Neural cell (in vitro differentiated cells): ENCODE data around the gene VWA3B.

ENCODE experiments used
- CTCF ChIP-seq: fragments of 450-650 bp; IDR thresholded peaks from 2 replicates; pipeline ENCODE4 v1.5.1; 2014; ENCODE audit warnings: antibody characterized with exemption, mild to moderate bottlenecking, moderate library complexity; ENCODE audit not compliant: poor library complexity, severe bottlenecking
- EP300 ChIP-seq: fragments of 450-650 bp; conservative IDR thresholded peaks from 2 replicates; pipeline ENCODE4 v1.6.1; 2014; ENCODE audit warnings: antibody characterized with exemption, mild to moderate bottlenecking, moderate library complexity; ENCODE audit not compliant: poor library complexity, severe bottlenecking
- EZH2 ChIP-seq: fragments of 200-600, 300-800 bp; shearing (Covaris generic), sonication (generic); IDR thresholded peaks from 2 replicates; pipeline ENCODE4 v1.6.1; 2014; ENCODE audit warnings: antibody characterized with exemption, low read length, borderline replicate concordance, mild to moderate bottlenecking; ENCODE audit not compliant: insufficient read depth, poor library complexity, severe bottlenecking
- POLR2AphosphoS5 ChIP-seq: IDR thresholded peaks from 2 replicates; pipeline ENCODE4 v1.6.1; 2012
- RAD21 ChIP-seq: fragments of 450-650 bp; conservative IDR thresholded peaks from 2 replicates; pipeline ENCODE4 v1.6.1; 2014; ENCODE audit warnings: antibody characterized with exemption, mild to moderate bottlenecking, moderate library complexity
- SMC3 ChIP-seq: fragments of 450-650 bp; conservative IDR thresholded peaks from 2 replicates; pipeline ENCODE4 v1.6.1; 2014; ENCODE audit warnings: antibody characterized with exemption, mild to moderate bottlenecking, moderate library complexity; ENCODE audit not compliant: poor library complexity
- TAF1 ChIP-seq: IDR thresholded peaks from 2 replicates; pipeline ENCODE4 v1.6.1; 2012; ENCODE audit warnings: low read depth
- TF ChIP-seq, protein P1 (sequence below): IDR thresholded peaks from 2 replicates; pipeline ENCODE4 v1.6.1; 2012; ENCODE audit warnings: borderline replicate concordance

- TF ChIP-seq CTCF (no peak), POLR2AphosphoS5 (no peak), EP300 (no peak), SMC3 (no peak), RAD21 (no peak), TAF1 (no peak), EZH2 (no peak)
- TF ChIP-seq, protein P1, sequence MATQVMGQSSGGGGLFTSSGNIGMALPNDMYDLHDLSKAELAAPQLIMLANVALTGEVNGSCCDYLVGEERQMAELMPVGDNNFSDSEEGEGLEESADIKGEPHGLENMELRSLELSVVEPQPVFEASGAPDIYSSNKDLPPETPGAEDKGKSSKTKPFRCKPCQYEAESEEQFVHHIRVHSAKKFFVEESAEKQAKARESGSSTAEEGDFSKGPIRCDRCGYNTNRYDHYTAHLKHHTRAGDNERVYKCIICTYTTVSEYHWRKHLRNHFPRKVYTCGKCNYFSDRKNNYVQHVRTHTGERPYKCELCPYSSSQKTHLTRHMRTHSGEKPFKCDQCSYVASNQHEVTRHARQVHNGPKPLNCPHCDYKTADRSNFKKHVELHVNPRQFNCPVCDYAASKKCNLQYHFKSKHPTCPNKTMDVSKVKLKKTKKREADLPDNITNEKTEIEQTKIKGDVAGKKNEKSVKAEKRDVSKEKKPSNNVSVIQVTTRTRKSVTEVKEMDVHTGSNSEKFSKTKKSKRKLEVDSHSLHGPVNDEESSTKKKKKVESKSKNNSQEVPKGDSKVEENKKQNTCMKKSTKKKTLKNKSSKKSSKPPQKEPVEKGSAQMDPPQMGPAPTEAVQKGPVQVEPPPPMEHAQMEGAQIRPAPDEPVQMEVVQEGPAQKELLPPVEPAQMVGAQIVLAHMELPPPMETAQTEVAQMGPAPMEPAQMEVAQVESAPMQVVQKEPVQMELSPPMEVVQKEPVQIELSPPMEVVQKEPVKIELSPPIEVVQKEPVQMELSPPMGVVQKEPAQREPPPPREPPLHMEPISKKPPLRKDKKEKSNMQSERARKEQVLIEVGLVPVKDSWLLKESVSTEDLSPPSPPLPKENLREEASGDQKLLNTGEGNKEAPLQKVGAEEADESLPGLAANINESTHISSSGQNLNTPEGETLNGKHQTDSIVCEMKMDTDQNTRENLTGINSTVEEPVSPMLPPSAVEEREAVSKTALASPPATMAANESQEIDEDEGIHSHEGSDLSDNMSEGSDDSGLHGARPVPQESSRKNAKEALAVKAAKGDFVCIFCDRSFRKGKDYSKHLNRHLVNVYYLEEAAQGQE = no peak
Observed at GRCh38 chr2:98280376-98281102, 193.6 kb downstream of the VWA3B start.
